GM12891 (cell line): Measurements from ENCODE around the gene MYL9.
"Not testable (repeated sequence)": the region's sequence is repeated elsewhere in the genome, so short reads cannot be mapped to it uniquely, and the experiment has no call there.

Experiments used
- DNase-seq: peaks from one replicate; pipeline ENCODE4 v3.0.0; 2011; ENCODE audit warnings: low spot score; ENCODE audit not compliant: insufficient read length
- FAIRE-seq: peaks from 2 replicates; lab custom pipeline; 2011; peaks lifted over from hg19 to GRCh38; lab: Jason Lieb, UNC
- PAX5 ChIP-seq: IDR thresholded peaks from 2 replicates; pipeline ENCODE4 v1.6.1; 2011; ENCODE audit warnings: low read length, moderate library complexity, mild to moderate bottlenecking; ENCODE audit not compliant: insufficient read depth, severe bottlenecking
- POLR2A ChIP-seq: IDR thresholded peaks from 2 replicates; pipeline ENCODE4 v1.6.1; 2011; ENCODE audit warnings: low read depth, low read length, control low read depth
- POLR2AphosphoS5 ChIP-seq: IDR thresholded peaks from 2 replicates; pipeline ENCODE4 v1.6.1; 2011; ENCODE audit warnings: low read depth, low read length, control low read depth
- POU2F2 ChIP-seq: IDR thresholded peaks from 2 replicates; pipeline ENCODE4 v1.6.1; 2011; ENCODE audit warnings: low read depth, mild to moderate bottlenecking, control low read depth, low read length, moderate library complexity
- SPI1 ChIP-seq: IDR thresholded peaks from 2 replicates; pipeline ENCODE4 v1.6.1; 2011; ENCODE audit warnings: low read depth, low read length, control low read depth
- TAF1 ChIP-seq: IDR thresholded peaks from 2 replicates; pipeline ENCODE4 v1.6.1; 2011; ENCODE audit warnings: low read depth, low read length, control low read depth

Gene MYL9

DNA sequence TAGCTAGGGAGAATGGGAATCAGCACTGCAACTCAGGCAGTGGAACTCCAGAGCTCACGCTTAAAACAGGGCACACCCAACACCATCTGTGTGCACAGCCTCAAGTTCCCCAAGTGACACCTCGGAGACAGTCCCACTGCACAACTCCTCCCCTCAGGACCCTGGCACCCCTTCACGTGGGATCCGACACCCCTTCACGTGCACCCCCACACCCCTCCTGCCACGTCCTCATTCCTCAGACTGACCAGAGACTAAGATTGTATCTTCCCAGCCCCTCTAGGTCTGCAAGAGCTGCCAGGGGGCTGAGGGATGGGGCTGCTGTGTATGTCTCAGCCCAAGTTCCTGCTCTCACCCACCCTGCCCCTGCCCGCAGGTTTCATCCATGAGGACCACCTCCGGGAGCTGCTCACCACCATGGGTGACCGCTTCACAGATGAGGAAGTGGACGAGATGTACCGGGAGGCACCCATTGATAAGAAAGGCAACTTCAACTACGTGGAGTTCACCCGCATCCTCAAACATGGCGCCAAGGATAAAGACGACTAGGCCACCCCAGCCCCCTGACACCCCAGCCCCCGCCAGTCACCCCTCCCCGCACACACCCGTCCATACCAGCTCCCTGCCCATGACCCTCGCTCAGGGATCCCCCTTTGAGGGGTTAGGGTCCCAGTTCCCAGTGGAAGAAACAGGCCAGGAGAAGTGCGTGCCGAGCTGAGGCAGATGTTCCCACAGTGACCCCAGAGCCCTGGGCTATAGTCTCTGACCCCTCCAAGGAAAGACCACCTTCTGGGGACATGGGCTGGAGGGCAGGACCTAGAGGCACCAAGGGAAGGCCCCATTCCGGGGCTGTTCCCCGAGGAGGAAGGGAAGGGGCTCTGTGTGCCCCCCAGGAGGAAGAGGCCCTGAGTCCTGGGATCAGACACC is 7.6 kb downstream of the MYL9 start:
- FAIRE-seq, result no peak

GRCh38 chr20:36549628-36549941 is 8.3 kb downstream of the MYL9 start:
- no peak for TF ChIP-seq SPI1
- no peak for DNase-seq
- FAIRE-seq, result no peak

More for the DNA sequence above, 7.6 kb downstream of the MYL9 start:
- DNase-seq, result no peak
- no peak for TF ChIP-seq POU2F2
- no peak for TF ChIP-seq POLR2AphosphoS5
- no peak for TF ChIP-seq POLR2A
- no peak for TF ChIP-seq TAF1
- no peak for TF ChIP-seq SPI1

DNA sequence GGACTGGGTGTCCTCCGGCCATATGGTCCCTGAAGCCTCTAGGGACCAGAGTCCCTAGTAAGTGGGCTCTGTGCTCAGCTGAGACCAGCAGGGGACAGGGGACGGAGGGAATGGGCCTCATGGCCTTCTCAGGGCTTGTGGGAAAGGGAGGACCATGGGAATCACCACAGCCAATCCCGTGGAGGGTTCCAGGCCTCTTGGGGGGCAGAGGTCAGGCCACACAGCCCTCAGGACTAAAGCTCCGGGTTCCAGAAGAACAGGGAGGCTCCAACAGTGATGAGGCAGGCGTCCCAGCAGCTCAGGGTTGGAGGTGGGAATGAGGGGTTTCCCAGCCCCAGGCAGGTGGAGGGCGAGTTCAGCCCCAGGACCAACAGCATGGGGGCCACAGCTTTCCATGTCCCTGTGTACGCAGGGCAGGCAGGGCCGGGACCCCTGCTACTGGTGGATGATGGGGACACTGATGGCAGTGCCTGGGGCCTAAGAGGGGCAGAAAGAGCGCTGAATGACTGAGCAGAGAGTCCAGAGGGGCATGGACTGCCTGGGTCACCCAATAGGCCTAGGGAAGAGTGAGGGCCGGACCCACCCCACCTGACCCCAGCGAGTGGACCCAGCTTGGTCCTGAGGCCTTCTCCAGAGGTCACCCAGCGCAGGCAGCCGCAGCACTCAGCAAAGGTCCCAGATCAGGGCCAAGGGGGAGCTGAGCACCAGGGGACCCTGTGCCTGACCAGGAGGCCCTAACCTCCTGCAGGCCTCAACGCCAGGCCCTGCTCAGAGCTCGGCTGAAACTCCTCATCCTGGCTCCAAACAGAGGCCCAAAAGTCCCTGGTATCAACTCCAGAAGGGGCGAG is 8.8 kb downstream of the MYL9 start:
- no peak for DNase-seq
- no peak for TF ChIP-seq PAX5
- no peak for TF ChIP-seq POLR2AphosphoS5
- no peak for TF ChIP-seq POU2F2
- TF ChIP-seq TAF1, result no peak
- no peak for TF ChIP-seq POLR2A
- TF ChIP-seq SPI1, result no peak
- FAIRE-seq, result no peak

DNA sequence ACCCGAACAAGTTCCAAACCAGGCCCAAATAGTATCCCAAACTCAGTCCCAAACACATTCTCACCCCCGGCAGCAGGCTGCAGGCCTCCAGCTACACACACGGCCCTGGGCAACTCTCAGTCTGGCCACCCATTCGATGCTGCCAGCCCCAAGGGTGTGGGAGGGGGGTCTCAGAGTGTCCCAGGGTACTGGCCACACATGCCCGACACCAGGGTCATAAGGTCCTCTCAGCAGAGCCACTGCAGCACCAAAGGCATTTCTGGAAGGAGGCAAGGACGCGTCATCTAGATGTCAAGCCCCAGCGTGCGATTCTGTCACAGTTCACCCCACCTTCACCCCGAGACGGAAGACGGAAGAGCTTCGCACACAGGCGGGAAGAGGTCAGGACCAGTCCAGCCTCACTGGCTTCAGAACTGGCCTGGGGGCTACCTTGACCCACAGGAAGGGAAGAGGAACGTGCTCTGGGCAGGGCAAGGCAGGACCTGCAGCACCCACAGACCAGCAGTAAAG is 9.5 kb downstream of the MYL9 start:
- TF ChIP-seq POU2F2 (no peak), POLR2AphosphoS5 (no peak), POLR2A (no peak)
- no peak for DNase-seq
- FAIRE-seq, result no peak

DNA sequence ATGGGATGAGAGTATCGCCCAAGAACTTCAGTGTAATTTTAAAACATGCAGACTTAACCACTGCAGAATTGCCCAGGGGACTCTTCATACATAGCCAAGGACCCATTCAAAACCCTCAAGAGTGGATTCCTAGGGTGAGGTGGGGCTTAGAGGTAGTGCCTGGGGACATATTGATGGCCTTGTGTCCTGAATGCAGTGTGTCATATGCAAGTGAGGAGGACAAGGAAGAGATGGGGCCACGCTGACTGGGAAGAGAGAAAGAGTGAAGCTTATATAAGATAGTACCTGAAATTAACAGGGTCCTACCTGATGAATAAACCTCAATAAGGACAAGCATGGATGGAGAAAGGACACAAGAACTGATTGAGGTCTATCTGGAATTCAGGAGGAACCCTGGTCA is 13.9 kb downstream of the MYL9 start:
- DNase-seq, result no peak
- FAIRE-seq, result no peak
- TF ChIP-seq POU2F2 (no peak), POLR2A (no peak), TAF1 (no peak), PAX5 (no peak), POLR2AphosphoS5 (no peak), SPI1 (no peak)

- FAIRE-seq (no peak), DNase-seq (no peak)
- TF ChIP-seq TAF1, result no peak
- TF ChIP-seq PAX5, result no peak
These were observed 21.4 kb downstream of the MYL9 start for GRCh38 chr20:36562724-36563123.

GRCh38 chr20:36563374-36563773 is 22.1 kb downstream of the MYL9 start:
- DNase-seq (no peak), FAIRE-seq (no peak)
- TF ChIP-seq POU2F2 (no peak), SPI1 (no peak), PAX5 (no peak), POLR2AphosphoS5 (no peak), TAF1 (no peak), POLR2A (no peak)

- FAIRE-seq, DNase-seq: not testable (repeated sequence)
These were observed 22.9 kb downstream of the MYL9 start for GRCh38 chr20:36564078-36564725.

- FAIRE-seq, result not testable (repeated sequence)
These were observed 23.4 kb downstream of the MYL9 start for GRCh38 chr20:36564726-36565121.

GRCh38 chr20:36565520-36565919 is 24.2 kb downstream of the MYL9 start:
- no peak for DNase-seq
- no peak for TF ChIP-seq POLR2A
- TF ChIP-seq POU2F2, result no peak
- no peak for TF ChIP-seq POLR2AphosphoS5
- TF ChIP-seq SPI1, result no peak
- FAIRE-seq, result no peak

More at GRCh38 chr20:36564726-36565121, 23.4 kb downstream of the MYL9 start:
- DNase-seq, result not testable (repeated sequence)
